Panc1 (cell line): Measurements from ENCODE around the gene TGM4. TPM values are rescaled to one million over a fixed set of nuclear protein-coding genes. Genes with fewer than 3 reads are reported as not detected.

Source experiments
- ATAC-seq: fragments of 200-7000 bp; cut with Tn5 transposase; 2 replicates; pipeline ENCODE4 v1.9.1; 2020; ENCODE audit warnings: mild to moderate bottlenecking, moderate library complexity
- BruUV-seq: library from RNA; stranded (reverse); fragments of 400-500 nt; replicated peaks from 2 replicates; lab custom pipeline; 2021; lab: Mats Ljungman, UMichigan
- CTCF ChIA-PET: fragments of 300-600 bp; sonication (Branson Sonifier 250); formaldehyde crosslinking; loops from one replicate; lab custom pipeline; 2022; ENCODE audit warnings: antibody characterized with exemption; lab: Charles Lee
- POLR2A ChIA-PET: fragments of 300-600 bp; sonication (Branson Sonifier 250); formaldehyde crosslinking; loops from one replicate; lab custom pipeline; 2022; ENCODE audit warnings: antibody characterized with exemption; lab: Charles Lee
- DNase-seq: peaks from one replicate; pipeline ENCODE4 v3.0.0-alpha.2; 2010; ENCODE audit warnings: low read depth, low spot score
- H3K27ac ChIP-seq: 2 replicates; pipeline ENCODE4 v1.5.1; 2011; ENCODE audit warnings: mild to moderate bottlenecking, low read length, inconsistent platforms
- H3K27me3 ChIP-seq: fragments of 200-500 bp; sonication (Bioruptor generic); 2 replicates; pipeline ENCODE4 v1.6.0; 2014; ENCODE audit warnings: low read length, inconsistent platforms; ENCODE audit not compliant: control insufficient read depth, insufficient read depth
- H3K36me3 ChIP-seq: fragments of 200-500 bp; sonication (Bioruptor generic); 2 replicates; pipeline ENCODE4 v1.5.1; 2014; ENCODE audit warnings: inconsistent platforms, mild to moderate bottlenecking, low read length, moderate library complexity; ENCODE audit not compliant: control insufficient read depth, insufficient read depth
- H3K4me1 ChIP-seq: 2 replicates; pipeline ENCODE4 v1.5.1; 2011; ENCODE audit warnings: inconsistent platforms, mild to moderate bottlenecking, low read length, moderate library complexity; ENCODE audit not compliant: control insufficient read depth, insufficient read depth
- H3K4me3 ChIP-seq, 2 experiments: 2 replicates each; pipeline ENCODE4 v1.5.1; 2011 to 2012; ENCODE audit warnings: low read depth in 2 of 2, low read length in 2 of 2, mild to moderate bottlenecking in 2 of 2, inconsistent platforms in 1 of 2, moderate library complexity in 1 of 2
- H3K9me3 ChIP-seq: fragments of 200-500 bp; sonication (Bioruptor generic); 2 replicates; pipeline ENCODE4 v1.5.1; 2014; ENCODE audit warnings: low read depth, mild to moderate bottlenecking, inconsistent platforms, low read length, moderate library complexity; ENCODE audit not compliant: control insufficient read depth, insufficient read depth
- CTCF ChIP-seq: fragments of 450-650 bp; IDR thresholded peaks from 2 replicates; pipeline ENCODE4 v1.5.1; 2017; ENCODE audit warnings: mild to moderate bottlenecking
- POLR2AphosphoS5 ChIP-seq: IDR thresholded peaks from 2 replicates; pipeline ENCODE4 v1.6.1; 2012; ENCODE audit warnings: mild to moderate bottlenecking, low read depth, low read length, moderate library complexity
- SIN3A ChIP-seq: IDR thresholded peaks from 2 replicates; pipeline ENCODE4 v1.6.1; 2012; ENCODE audit warnings: low read depth, mild to moderate bottlenecking, low read length, moderate library complexity, borderline replicate concordance; ENCODE audit not compliant: insufficient read depth
- TCF7L2 ChIP-seq: IDR thresholded peaks from 2 replicates; pipeline ENCODE4 v1.6.1; 2011; ENCODE audit warnings: mild to moderate bottlenecking, low read depth, low read length, inconsistent platforms
- in situ Hi-C: cut with HindIII; loops from 2 replicates; pipeline ENCODE4 v1.10.0; 2016; ENCODE audit warnings: low sequenced_read_pairs, low pct_unique_long_range_greater_than_20kb
- intact Hi-C: fragments of 100-400 bp; cut with micrococcal nuclease; formaldehyde crosslinking; loops from one replicate; pipeline ENCODE4 v1.10.0; 2022; ENCODE audit not compliant: unreplicated experiment
- total RNA-seq: library from RNA; stranded (reverse); gene quantifications from one replicate; pipeline ENCODE4 v1.2.1, GENCODE V29; 2021; ENCODE audit not compliant: unreplicated experiment
- TF ChIP-seq, protein P1 (sequence below), 2 experiments: IDR thresholded peaks; 2 replicates each; pipeline ENCODE4 v1.6.1; 2011 to 2012; ENCODE audit warnings: low read depth in 2 of 2, control low read depth in 1 of 2, low read length in 1 of 2, mild to moderate bottlenecking in 1 of 2, moderate library complexity in 1 of 2; ENCODE audit not compliant: insufficient read depth in 1 of 2

TGM4 gene
- total RNA-seq, 1 experiment from 2014 or later: 0.46 TPM

DNA sequence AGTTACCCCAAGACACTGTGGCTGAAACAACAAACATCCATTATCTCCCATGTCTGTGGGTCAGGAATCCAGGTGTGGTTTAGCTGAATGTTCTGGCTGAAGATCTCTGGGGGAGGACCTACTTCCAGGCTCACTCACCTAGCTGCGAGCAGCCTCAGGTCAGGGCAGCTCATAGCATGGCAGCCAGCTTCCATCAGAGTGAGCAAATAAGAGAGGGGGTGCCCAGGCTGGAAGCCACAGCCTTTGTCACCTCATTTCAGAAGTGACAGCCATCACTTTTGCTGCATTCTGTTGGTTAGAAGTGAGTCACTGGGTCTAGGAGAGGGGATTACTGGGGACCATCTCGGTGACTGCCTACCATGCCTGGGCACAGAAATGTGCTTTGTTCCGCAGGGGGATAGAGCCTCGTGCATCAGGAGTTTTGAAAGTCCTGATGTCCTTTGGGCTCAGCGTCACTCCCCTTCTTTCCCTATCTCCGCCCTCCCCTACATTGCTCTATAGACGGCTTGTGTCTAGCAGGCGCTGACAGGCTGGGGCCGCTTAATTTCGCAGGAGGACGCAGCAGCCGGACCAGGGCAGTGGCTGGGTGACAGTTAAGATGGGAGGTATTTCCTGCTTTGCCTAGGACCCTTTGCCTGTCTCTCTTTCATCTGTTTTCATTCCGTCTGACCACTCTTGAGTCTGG lies 25.4 kb downstream of the TGM4 start:
- H3K4me1 ChIP-seq: no peaks in the 10 kb centered on the region
- BruUV-seq: no TSS peak
- no peak overlapping the region for H3K4me3 ChIP-seq
- intact Hi-C loops (no loop called here), in situ Hi-C loops (no loop called here)
- H3K27ac ChIP-seq: no peak overlapping the region
- H3K36me3 ChIP-seq: no peaks in the 10 kb centered on the region
- POLR2A ChIA-PET: no interaction called here
- no peak; the same call in 1 of the 2 replicates for ATAC-seq
- no peaks in the 10 kb centered on the region for H3K27me3 ChIP-seq
- H3K9me3 ChIP-seq: no peaks in the 10 kb centered on the region
- DNase-seq: no peak
- CTCF ChIA-PET: no interaction called here
- TF ChIP-seq POLR2AphosphoS5 (no peak), SIN3A (no peak), TCF7L2 (no peak), CTCF (no peak)
- TF ChIP-seq, protein P1, sequence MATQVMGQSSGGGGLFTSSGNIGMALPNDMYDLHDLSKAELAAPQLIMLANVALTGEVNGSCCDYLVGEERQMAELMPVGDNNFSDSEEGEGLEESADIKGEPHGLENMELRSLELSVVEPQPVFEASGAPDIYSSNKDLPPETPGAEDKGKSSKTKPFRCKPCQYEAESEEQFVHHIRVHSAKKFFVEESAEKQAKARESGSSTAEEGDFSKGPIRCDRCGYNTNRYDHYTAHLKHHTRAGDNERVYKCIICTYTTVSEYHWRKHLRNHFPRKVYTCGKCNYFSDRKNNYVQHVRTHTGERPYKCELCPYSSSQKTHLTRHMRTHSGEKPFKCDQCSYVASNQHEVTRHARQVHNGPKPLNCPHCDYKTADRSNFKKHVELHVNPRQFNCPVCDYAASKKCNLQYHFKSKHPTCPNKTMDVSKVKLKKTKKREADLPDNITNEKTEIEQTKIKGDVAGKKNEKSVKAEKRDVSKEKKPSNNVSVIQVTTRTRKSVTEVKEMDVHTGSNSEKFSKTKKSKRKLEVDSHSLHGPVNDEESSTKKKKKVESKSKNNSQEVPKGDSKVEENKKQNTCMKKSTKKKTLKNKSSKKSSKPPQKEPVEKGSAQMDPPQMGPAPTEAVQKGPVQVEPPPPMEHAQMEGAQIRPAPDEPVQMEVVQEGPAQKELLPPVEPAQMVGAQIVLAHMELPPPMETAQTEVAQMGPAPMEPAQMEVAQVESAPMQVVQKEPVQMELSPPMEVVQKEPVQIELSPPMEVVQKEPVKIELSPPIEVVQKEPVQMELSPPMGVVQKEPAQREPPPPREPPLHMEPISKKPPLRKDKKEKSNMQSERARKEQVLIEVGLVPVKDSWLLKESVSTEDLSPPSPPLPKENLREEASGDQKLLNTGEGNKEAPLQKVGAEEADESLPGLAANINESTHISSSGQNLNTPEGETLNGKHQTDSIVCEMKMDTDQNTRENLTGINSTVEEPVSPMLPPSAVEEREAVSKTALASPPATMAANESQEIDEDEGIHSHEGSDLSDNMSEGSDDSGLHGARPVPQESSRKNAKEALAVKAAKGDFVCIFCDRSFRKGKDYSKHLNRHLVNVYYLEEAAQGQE (IDR thresholded peaks at IDR 0.05; ENCODE audit: insufficient read depth in 1 of 2, low read depth in 2 of 2, low read length in 1 of 2): no peak

DNA sequence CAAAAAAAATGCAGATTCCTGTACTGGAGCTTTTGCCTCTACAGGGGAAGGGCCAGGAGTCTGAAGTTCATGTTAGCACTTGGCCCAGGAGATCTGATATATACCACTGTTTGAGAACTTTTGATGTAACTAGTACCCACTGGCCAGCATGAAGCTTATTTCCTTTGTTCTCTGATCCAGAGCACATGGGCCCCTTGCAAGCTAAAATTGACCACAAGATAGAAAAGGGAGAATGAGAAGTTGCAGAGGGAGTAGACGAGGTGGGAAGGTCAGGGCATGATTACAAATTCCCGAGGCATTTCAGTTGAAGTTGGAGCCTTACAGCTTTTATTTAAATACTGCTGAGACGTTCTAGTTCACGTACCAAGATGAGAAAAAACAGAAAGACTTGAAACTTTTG lies 28.2 kb downstream of the TGM4 start:
- no peaks in the 10 kb centered on the region for H3K9me3 ChIP-seq
- ChIA-PET CTCF (no interaction called here), POLR2A (no interaction called here)
- no peaks in the 10 kb centered on the region for H3K27me3 ChIP-seq
- ATAC-seq (no peak), DNase-seq (no peak)
- no peak overlapping the region for H3K27ac ChIP-seq
- no peaks in the 10 kb centered on the region for H3K36me3 ChIP-seq
- H3K4me3 ChIP-seq: no peak overlapping the region
- intact Hi-C loops: no loop called here
- H3K4me1 ChIP-seq: no peaks in the 10 kb centered on the region
- in situ Hi-C loops: no loop called here
- BruUV-seq: no TSS peak
- TF ChIP-seq, protein P1 (IDR thresholded peaks at IDR 0.05; ENCODE audit: insufficient read depth in 1 of 2, low read depth in 2 of 2, low read length in 1 of 2): no peak
- TF ChIP-seq TCF7L2: no peak
- no peak for TF ChIP-seq POLR2AphosphoS5
- no peak for TF ChIP-seq CTCF
- no peak for TF ChIP-seq SIN3A
